Pancreas (tissue), 10 donors: ENCODE results near the gene BMP10. TPM values are rescaled to one million over a fixed set of nuclear protein-coding genes. Genes with fewer than 3 reads are reported as not detected.

Experiments used
- ATAC-seq, 4 donors: fragments of 200-7000 bp; cut with Tn5 transposase; one replicate each; pipeline versions ENCODE4 v1.8.0 to v1.9.1; 2020; ENCODE audit warnings: mild to moderate bottlenecking in 4 of 4, moderate library complexity in 4 of 4
- DNase-seq, 6 donors: peaks; one replicate each; pipeline ENCODE4 v3.0.0-alpha.2; 2020
- FAIRE-seq: peaks from 2 replicates; lab custom pipeline; 2012; peaks lifted over from hg19 to GRCh38; lab: Jason Lieb, UNC
- H3K27ac ChIP-seq, 4 donors: fragments of 200-600 bp; sonication (generic); 1 replicate in 3 of 4; 2 replicates in 1 of 4; pipeline versions ENCODE4 v1.5.0 to v1.8.0; 2020
- H3K27me3 ChIP-seq, 4 donors: fragments of 200-600 bp; one replicate each; pipeline ENCODE4 v1.8.0; 2021
- H3K36me3 ChIP-seq, 3 donors: fragments of 200-600 bp; sonication (generic) in 1 of 3; one replicate each; pipeline versions ENCODE4 v1.5.0 to v1.8.0; 2020 to 2021
- H3K4me1 ChIP-seq, 3 donors: fragments of 200-600 bp; one replicate each; pipeline ENCODE4 v1.8.0; 2021
- H3K4me3 ChIP-seq, 4 donors: fragments of 200-600 bp; sonication (generic) in 2 of 4; one replicate each; pipeline versions ENCODE4 v1.5.0 to v1.8.0; 2020 to 2021
- H3K9me3 ChIP-seq, 4 donors: fragments of 200-600 bp; one replicate each; pipeline ENCODE4 v1.8.0; 2021
- WGBS, 2 donors: extraction: QIAGEN DNeasy Blood & Tissue Kit; methylation state at CpG; one replicate each; pipeline ENCODE4 v1.1.7; 2013; 5-methylcytosine and 5-hydroxymethylcytosine counted together
- intact Hi-C, 3 donors: fragments of 100-400 bp; cut with DNase I; formaldehyde crosslinking; loops; one replicate each; pipeline versions ENCODE4 v1.11.1 to v1.14.2; 2022
- polyA plus RNA-seq, 2 donors: library from polyadenylated mRNA; stranded (reverse); fragments of 200-250 nt; gene quantifications; one replicate each; pipeline ENCODE4 v1.2.3, GENCODE V29; 2013
- total RNA-seq, 6 donors: library from RNA; stranded (reverse); fragmentation: NEBNext Ultra II Directional in 4 of 6; extraction: Animal tissue kit (Norgen Biotek cat#: 25700) in 4 of 6; gene quantifications; one replicate each; pipeline versions ENCODE4 v1.2.1 to v1.2.4, GENCODE V29; 2021 to 2023
- TF ChIP-seq, protein P1 (sequence below), 4 donors: fragments of 200-600 bp; sonication (generic) in 3 of 4; IDR thresholded peaks; one replicate each; pipeline versions ENCODE4 v1.5.0 to v1.8.0; 2021; ENCODE audit warnings: antibody characterized with exemption in 4 of 4
- donor health status: healthy with polysubstance abuse.
- donor health status: DM: no; HTN: no; CAD: no; lungs with moderate emphysema.
- donor health status: DM: no; HTN: no; CAD: no.
- donor health status: control.
- donor health status: control.
- donor health status: Bipolar disorder and iron deficiency.
- donor health status: DM: yes; HTN: yes; CAD: no.
- donor health status: DM: no; HTN: no; CAD: no.
- donor health status: DM: no; HTN: no; CAD: no.
- donor health status: DM: yes; HTN: yes; CAD: no.

BMP10 gene
- total and polyA plus RNA-seq, 8 donors, result not detected

GRCh38 chr2:68850524-68850923 lies 20.7 kb downstream of the BMP10 start:
- 56 to 62% methylated on average over 3 of the region's 3 CpGs for WGBS, 2 donors
- Histone ChIP-seq H3K27me3 (no peaks in the 10 kb centered on the region), H3K36me3 (no peaks in the 10 kb centered on the region), H3K4me3 (no peak overlapping the region), H3K9me3 (no peaks in the 10 kb centered on the region), H3K4me1 (no peaks in the 10 kb centered on the region), H3K27ac (no peak overlapping the region)
- no peak for DNase-seq
- ATAC-seq, result no peak
- no peak for FAIRE-seq
- TF ChIP-seq, protein P1, sequence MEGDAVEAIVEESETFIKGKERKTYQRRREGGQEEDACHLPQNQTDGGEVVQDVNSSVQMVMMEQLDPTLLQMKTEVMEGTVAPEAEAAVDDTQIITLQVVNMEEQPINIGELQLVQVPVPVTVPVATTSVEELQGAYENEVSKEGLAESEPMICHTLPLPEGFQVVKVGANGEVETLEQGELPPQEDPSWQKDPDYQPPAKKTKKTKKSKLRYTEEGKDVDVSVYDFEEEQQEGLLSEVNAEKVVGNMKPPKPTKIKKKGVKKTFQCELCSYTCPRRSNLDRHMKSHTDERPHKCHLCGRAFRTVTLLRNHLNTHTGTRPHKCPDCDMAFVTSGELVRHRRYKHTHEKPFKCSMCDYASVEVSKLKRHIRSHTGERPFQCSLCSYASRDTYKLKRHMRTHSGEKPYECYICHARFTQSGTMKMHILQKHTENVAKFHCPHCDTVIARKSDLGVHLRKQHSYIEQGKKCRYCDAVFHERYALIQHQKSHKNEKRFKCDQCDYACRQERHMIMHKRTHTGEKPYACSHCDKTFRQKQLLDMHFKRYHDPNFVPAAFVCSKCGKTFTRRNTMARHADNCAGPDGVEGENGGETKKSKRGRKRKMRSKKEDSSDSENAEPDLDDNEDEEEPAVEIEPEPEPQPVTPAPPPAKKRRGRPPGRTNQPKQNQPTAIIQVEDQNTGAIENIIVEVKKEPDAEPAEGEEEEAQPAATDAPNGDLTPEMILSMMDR (IDR thresholded peaks at IDR 0.05), result no peak
- intact Hi-C loops, result no loop called here

DNA sequence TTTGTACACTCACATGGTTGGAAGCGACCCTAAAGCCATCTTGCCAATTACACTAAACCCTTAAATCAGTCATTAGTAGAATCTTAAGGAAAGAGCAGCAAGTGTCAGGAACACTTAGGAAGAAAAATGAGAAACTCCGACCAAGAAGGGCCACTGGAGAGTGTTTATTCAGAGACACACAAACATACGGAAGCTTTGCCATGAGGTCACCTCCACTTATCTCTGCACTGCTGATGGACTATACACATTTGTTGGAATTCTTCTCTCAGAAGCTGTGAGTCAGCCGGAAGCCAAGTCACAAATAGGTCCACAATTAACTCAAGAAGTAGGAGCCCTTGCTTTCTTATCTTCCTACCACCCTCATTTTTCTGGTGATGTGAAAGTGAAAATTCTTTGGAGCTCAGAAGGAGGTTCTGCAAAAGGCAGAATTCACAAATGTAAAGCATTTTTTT lies 21.6 kb downstream of the BMP10 start:
- no peak for DNase-seq
- Histone ChIP-seq H3K9me3 (no peaks in the 10 kb centered on the region), H3K36me3 (no peaks in the 10 kb centered on the region), H3K4me3 (no peak overlapping the region), H3K27ac (no peak overlapping the region), H3K27me3 (no peaks in the 10 kb centered on the region), H3K4me1 (no peaks in the 10 kb centered on the region)
- no peak for ATAC-seq
- TF ChIP-seq, protein P1 (IDR thresholded peaks at IDR 0.05), result no peak
- no peak for FAIRE-seq
- WGBS, 2 donors, result 54 to 65% methylated on average over 4 of the region's 4 CpGs
- intact Hi-C loops, result no loop called here

DNA sequence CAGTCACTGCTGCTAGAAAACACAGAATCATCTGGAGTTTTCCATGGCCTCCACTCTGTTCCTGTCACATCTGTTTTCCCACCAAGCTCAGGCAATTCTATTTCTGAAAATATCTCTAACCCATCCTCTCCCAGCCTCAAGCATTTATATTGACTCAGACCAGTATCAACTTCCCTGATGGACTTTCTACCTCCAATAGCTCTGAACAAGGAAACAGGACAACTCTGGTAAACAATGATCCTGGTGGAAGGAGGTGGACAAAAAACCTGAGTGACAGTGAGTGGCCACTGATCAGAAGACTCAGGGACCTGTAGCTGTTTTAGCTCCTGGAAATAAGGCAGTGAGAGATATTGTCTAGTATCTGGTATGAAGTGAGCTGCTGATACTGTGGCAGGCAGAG lies 23.4 kb downstream of the BMP10 start:
- no peaks in the 10 kb centered on the region for H3K9me3 ChIP-seq
- no peak for FAIRE-seq
- no peak overlapping the region for H3K27ac ChIP-seq
- H3K36me3 ChIP-seq, result no peaks in the 10 kb centered on the region
- no peak overlapping the region for H3K4me3 ChIP-seq
- no peaks in the 10 kb centered on the region for H3K27me3 ChIP-seq
- no peak for DNase-seq
- no peaks in the 10 kb centered on the region for H3K4me1 ChIP-seq
- intact Hi-C loops, result no loop called here
- TF ChIP-seq, protein P1 (IDR thresholded peaks at IDR 0.05), result no peak
- ATAC-seq, result no peak

- FAIRE-seq (no peak), DNase-seq (no peak), ATAC-seq (no peak)
- Histone ChIP-seq H3K4me3 (no peak overlapping the region), H3K27ac (no peak overlapping the region), H3K4me1 (no peaks in the 10 kb centered on the region), H3K27me3 (no peaks in the 10 kb centered on the region), H3K36me3 (no peaks in the 10 kb centered on the region), H3K9me3 (no peaks in the 10 kb centered on the region)
- TF ChIP-seq, protein P1 (IDR thresholded peaks at IDR 0.05), result no peak
- 46 to 62% methylated on average over 3 of the region's 3 CpGs for WGBS, 2 donors
- intact Hi-C loops, result no loop called here
These were observed 25.1 kb downstream of the BMP10 start for GRCh38 chr2:68846091-68846490.

DNA sequence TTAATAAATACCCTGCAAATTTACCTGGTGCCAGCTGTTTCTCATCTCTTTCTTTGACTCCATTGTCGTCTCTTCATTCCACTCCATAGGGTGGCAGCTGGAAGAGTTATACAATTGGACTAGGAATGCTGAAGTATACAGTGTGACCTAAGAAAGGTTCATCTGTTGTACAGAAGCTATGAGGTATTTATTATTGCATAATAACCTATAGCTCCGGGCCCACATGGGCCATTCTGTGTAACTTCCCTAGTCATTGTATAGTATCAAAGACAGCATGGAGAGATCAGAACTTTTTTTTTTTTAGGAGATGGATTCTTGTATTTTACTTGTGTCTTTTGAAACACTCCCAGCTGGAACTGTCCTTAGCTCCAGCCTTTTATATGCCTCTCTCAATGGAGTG lies 26.2 kb downstream of the BMP10 start:
- Histone ChIP-seq H3K36me3 (no peaks in the 10 kb centered on the region), H3K4me1 (no peaks in the 10 kb centered on the region), H3K9me3 (no peaks in the 10 kb centered on the region), H3K27me3 (no peaks in the 10 kb centered on the region), H3K4me3 (no peak overlapping the region), H3K27ac (no peak overlapping the region)
- TF ChIP-seq, protein P1 (IDR thresholded peaks at IDR 0.05), result no peak
- intact Hi-C loops, result no loop called here
- WGBS, 2 donors, result 78 to 87% methylated on average over 2 of the region's 2 CpGs
- FAIRE-seq (no peak), ATAC-seq (no peak), DNase-seq (no peak)
